Measurements from ENCODE around the gene SHLD1.
"Not testable (repeated sequence)": the region's sequence is repeated elsewhere in the genome, so short reads cannot be mapped to it uniquely, and the experiment has no call there.

Gene SHLD1

GRCh38 chr20:5737619-5737953 is 12.6 kb upstream of the SHLD1 start:
- no peak for DNase-seq (ENCODE audit: low read depth)
- no peak for TF ChIP-seq CTCF (IDR thresholded peaks at IDR 0.05; ENCODE audit: insufficient read depth, low read depth, low read length, missing control alignments)
- no peak overlapping the region for H3K4me3 ChIP-seq (ENCODE audit: low read depth, low read length)

- no peak for DNase-seq (ENCODE audit: low read depth)
- TF ChIP-seq CTCF (IDR thresholded peaks at IDR 0.05; ENCODE audit: insufficient read depth, low read depth, low read length, missing control alignments) = no peak
- no peak overlapping the region for H3K4me3 ChIP-seq (ENCODE audit: low read depth, low read length)
Observed at GRCh38 chr20:5737966-5738365, 12.2 kb upstream of the SHLD1 start.

GRCh38 chr20:5740643-5741042 is 9.6 kb upstream of the SHLD1 start:
- DNase-seq (ENCODE audit: low read depth); H3K4me3 ChIP-seq (ENCODE audit: low read depth, low read length): not testable (repeated sequence)

- no peak for DNase-seq (ENCODE audit: low read depth)
- H3K4me3 ChIP-seq (ENCODE audit: low read depth, low read length) = no peak overlapping the region
- TF ChIP-seq CTCF (IDR thresholded peaks at IDR 0.05; ENCODE audit: insufficient read depth, low read depth, low read length, missing control alignments) = no peak
Observed at GRCh38 chr20:5741089-5741488, 9.1 kb upstream of the SHLD1 start.

GRCh38 chr20:5742041-5742440 is 8.2 kb upstream of the SHLD1 start:
- no peak for DNase-seq (ENCODE audit: low read depth)
- no peak for TF ChIP-seq CTCF (IDR thresholded peaks at IDR 0.05; ENCODE audit: insufficient read depth, low read depth, low read length, missing control alignments)
- H3K4me3 ChIP-seq (ENCODE audit: low read depth, low read length) = no peak overlapping the region

GRCh38 chr20:5745416-5746030 is 4.7 kb upstream of the SHLD1 start:
- DNase-seq (ENCODE audit: low read depth) = no peak
- no peak for TF ChIP-seq CTCF (IDR thresholded peaks at IDR 0.05; ENCODE audit: insufficient read depth, low read depth, low read length, missing control alignments)
- no peak overlapping the region for H3K4me3 ChIP-seq (ENCODE audit: low read depth, low read length)

- H3K4me3 ChIP-seq (ENCODE audit: low read depth, low read length) = no peak overlapping the region
- TF ChIP-seq CTCF (IDR thresholded peaks at IDR 0.05; ENCODE audit: insufficient read depth, low read depth, low read length, missing control alignments) = no peak
- no peak for DNase-seq (ENCODE audit: low read depth)
Observed at GRCh38 chr20:5746064-5746463, 4.1 kb upstream of the SHLD1 start.

Data from GM12865 (cell line).